HepG2 (cell line): ENCODE results near the gene AFAP1. TPM values are rescaled to one million over a fixed set of nuclear protein-coding genes. Genes with fewer than 3 reads are reported as not detected.

Experiments used
- ATF1 ChIP-seq: IDR thresholded peaks from 2 replicates; pipeline ENCODE4 v1.6.1; 2016; ENCODE audit warnings: mild to moderate bottlenecking, control low read depth
- ATF7 ChIP-seq, 2 experiments: fragments of 450-650 bp in 1 of 2; sonication (generic) in 1 of 2; formaldehyde crosslinking in 1 of 2; IDR thresholded peaks; 2 replicates each; pipeline versions ENCODE4 v1.4.0 to v1.6.1; 2016 to 2020; ENCODE audit warnings: antibody characterized with exemption in 1 of 2, mild to moderate bottlenecking in 1 of 2, missing genetic modification reagents in 1 of 2
- MIXL1 ChIP-seq: IDR thresholded peaks from 2 replicates; pipeline ENCODE4 v1.6.1; 2016
- NFRKB ChIP-seq: fragments of 450-650 bp; IDR thresholded peaks from 2 replicates; pipeline ENCODE4 v1.6.1; 2017
- SNAPC2 ChIP-seq: sonication (generic); formaldehyde crosslinking; IDR thresholded peaks from 2 replicates; pipeline ENCODE4 v1.8.1; 2022; ENCODE audit warnings: mild to moderate bottlenecking, missing genetic modification reagents
- SP1 ChIP-seq, 2 experiments: fragments of 450-650 bp in 1 of 2; sonication (generic) in 1 of 2; formaldehyde crosslinking in 1 of 2; IDR thresholded peaks; 2 replicates each; pipeline versions ENCODE4 v1.4.0 to v1.6.1; 2016 to 2020; ENCODE audit warnings: missing genetic modification reagents in 1 of 2
- ZNF546 ChIP-seq: sonication (generic); formaldehyde crosslinking; conservative IDR thresholded peaks from 2 replicates; pipeline ENCODE4 v1.8.1; 2023; ENCODE audit warnings: mild to moderate bottlenecking, missing genetic modification reagents
- ZNF75D ChIP-seq: sonication (generic); formaldehyde crosslinking; IDR thresholded peaks from 2 replicates; pipeline ENCODE4 v1.8.1; 2023; ENCODE audit warnings: missing genetic modification reagents, mild to moderate bottlenecking, borderline replicate concordance
- polyA plus RNA-seq, 8 experiments: library from polyadenylated mRNA; depleted of rRNA in 3 of 8; stranded (reverse) in 7 of 8; unstranded in 1 of 8; fragments of >200 nt; fragmentation: Illumina TruSeq in 4 of 8; extraction: Trizol in 4 of 8; gene quantifications; 2 replicates each; pipeline versions ENCODE4 v1.2.1 to v1.2.3, GENCODE V29; 2011 to 2016; ENCODE audit warnings: low read depth in 4 of 8, missing spikeins in 1 of 8, mixed read lengths in 1 of 8; ENCODE audit not compliant: insufficient read depth in 1 of 8
- total RNA-seq, 5 experiments: library from RNA; depleted of rRNA; stranded (reverse); fragments of >200 nt; fragmentation: Illumina TruSeq; extraction: Trizol; gene quantifications; 2 replicates each; pipeline ENCODE4 v1.2.3, GENCODE V29; 2016; ENCODE audit warnings: low read depth in 1 of 5
- TF ChIP-seq, protein P1 (sequence below): sonication (generic); formaldehyde crosslinking; IDR thresholded peaks from 2 replicates; pipeline ENCODE4 v1.4.0; 2020; ENCODE audit warnings: mild to moderate bottlenecking, missing genetic modification reagents
- TF ChIP-seq, protein P2 (sequence below): IDR thresholded peaks from 2 replicates; pipeline ENCODE4 v1.6.1; 2016; ENCODE audit warnings: missing compliant biosample characterization, missing genetic modification reagents, borderline replicate concordance

The AFAP1 gene
- total and polyA plus RNA-seq, 2 of the 13 experiments (the other 11 are each of a cell fraction or from before 2014, with no cell fraction given) = 2.5 TPM

DNA sequence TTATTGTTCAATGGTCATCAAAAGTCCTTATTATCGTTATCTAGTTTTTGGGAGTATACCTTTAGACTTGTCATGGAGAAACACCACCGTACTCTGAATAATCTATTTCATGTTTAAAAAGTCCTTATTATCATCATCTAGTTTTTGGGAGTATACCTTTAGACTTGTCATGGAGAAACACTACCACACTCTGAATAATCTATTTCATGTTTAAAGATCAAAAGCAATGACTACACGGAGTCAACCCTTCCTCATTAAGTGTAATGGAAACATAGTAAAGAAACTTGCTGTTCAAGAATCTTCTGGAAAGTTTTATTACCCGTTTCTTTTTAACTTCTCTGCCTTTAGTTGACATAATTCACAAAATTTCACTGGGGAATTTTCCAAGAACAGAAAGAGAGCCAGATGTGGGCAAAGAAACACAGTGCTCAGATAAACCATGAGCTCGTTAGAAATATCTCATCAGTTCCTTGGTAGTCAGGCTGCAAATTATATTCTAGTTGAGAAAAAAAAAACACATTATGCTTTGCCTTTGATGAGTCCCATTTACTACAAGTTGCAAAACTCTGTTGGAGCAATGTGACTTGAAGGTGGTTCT lies 158.8 kb downstream of the AFAP1 start (continued):
- TF ChIP-seq SP1 (IDR thresholded peaks at IDR 0.05) (no peak), SP1 (CRISPR knock-in tag; IDR thresholded peaks at IDR 0.05) (no peak), ATF1 (no peak), ZNF75D (CRISPR knock-in tag) (no peak), ZNF546 (CRISPR knock-in tag) (no peak), ATF7 (IDR thresholded peaks at IDR 0.05) (no peak), ATF7 (CRISPR knock-in tag; IDR thresholded peaks at IDR 0.05) (no peak), MIXL1 (CRISPR knock-in tag) (no peak), NFRKB (no peak), SNAPC2 (CRISPR knock-in tag) (no peak)
- TF ChIP-seq, protein P1, sequence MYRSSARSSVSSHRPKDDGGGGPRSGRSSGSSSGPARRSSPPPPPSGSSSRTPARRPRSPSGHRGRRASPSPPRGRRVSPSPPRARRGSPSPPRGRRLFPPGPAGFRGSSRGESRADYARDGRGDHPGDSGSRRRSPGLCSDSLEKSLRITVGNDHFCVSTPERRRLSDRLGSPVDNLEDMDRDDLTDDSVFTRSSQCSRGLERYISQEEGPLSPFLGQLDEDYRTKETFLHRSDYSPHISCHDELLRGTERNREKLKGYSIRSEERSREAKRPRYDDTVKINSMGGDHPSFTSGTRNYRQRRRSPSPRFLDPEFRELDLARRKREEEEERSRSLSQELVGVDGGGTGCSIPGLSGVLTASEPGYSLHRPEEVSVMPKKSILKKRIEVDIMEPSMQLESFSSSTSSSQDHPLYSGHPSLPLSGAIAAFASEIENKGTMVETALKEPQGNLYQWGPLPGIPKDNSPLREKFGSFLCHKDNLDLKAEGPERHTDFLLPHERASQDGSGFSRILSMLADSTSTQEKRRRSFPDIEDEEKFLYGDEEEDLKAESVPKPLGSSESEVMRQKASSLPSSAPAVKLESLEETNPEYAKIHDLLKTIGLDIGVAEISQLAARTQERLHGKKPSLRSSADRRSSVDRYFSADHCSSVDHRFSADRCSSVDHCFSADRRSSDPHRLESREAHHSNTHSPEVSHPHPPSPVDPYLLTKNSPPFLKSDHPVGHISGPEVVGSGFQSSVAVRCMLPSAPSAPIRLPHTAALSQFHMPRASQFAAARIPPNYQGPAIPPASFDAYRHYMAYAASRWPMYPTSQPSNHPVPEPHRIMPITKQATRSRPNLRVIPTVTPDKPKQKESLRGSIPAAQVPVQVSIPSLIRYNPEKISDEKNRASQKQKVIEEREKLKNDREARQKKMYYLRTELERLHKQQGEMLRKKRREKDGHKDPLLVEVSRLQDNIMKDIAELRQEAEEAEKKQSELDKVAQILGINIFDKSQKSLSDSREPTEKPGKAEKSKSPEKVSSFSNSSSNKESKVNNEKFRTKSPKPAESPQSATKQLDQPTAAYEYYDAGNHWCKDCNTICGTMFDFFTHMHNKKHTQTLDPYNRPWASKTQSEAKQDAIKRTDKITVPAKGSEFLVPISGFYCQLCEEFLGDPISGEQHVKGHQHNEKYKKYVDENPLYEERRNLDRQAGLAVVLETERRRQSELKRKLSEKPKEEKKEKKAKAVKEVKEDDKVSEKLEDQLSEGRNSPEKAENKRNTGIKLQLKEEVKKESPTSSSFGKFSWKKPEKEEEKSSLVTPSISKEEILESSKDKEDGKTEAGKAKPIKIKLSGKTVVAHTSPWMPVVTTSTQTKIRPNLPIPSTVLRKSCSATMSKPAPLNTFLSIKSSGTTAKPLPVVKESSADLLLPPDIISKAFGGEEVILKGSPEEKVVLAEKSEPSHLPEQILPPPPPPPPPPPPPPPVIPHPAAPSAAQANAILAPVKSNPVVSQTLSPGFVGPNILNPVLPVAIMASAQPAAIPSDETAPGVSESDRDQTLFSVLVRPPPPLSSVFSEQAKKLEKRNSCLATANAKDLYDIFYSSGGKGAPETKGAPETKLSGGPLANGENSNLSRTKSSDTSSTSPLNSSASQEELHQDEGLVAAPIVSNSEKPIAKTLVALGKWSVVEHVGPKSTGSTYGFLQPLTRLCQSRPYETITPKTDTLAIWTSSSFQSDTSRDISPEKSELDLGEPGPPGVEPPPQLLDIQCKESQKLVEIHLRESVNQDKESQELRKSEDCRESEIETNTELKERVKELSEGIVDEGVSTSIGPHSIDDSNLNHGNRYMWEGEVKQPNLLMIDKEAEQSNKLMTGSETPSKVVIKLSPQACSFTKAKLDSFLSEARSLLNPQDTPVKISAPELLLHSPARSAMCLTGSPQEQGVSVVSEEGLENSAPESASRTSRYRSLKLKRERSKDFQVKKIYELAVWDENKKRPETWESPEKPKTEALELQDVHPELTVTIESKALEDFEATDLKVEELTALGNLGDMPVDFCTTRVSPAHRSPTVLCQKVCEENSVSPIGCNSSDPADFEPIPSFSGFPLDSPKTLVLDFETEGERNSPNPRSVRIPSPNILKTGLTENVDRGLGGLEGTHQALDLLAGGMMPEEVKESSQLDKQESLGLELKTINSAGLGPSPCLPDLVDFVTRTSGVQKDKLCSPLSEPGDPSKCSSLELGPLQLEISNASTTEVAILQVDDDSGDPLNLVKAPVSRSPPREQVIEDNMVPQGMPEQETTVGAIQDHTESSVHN (CRISPR knock-in tag) = no peak
- TF ChIP-seq, protein P2, sequence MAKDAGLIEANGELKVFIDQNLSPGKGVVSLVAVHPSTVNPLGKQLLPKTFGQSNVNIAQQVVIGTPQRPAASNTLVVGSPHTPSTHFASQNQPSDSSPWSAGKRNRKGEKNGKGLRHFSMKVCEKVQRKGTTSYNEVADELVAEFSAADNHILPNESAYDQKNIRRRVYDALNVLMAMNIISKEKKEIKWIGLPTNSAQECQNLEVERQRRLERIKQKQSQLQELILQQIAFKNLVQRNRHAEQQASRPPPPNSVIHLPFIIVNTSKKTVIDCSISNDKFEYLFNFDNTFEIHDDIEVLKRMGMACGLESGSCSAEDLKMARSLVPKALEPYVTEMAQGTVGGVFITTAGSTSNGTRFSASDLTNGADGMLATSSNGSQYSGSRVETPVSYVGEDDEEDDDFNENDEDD (CRISPR knock-in tag) = no peak
